Measurements from ENCODE around the gene SERPINB4.
"Not testable (repeated sequence)": the region's sequence is repeated elsewhere in the genome, so short reads cannot be mapped to it uniquely, and the experiment has no call there.

Gene SERPINB4
- long read RNA-seq = 0 reads

GRCh38 chr18:63644142-63644541, at the start of gene SERPINB4:
SERPINB4 (minus strand) TSS chr18:63644256; CDS start chr18:63643577, 679 bp downstream.
- DNase-seq (ENCODE audit: low read depth in 1 of 2, low spot score in 1 of 2); H3K4me3 ChIP-seq (replicated peaks; ENCODE audit: insufficient read depth, low read length); H3K27me3 ChIP-seq (ENCODE audit: insufficient read depth, poor library complexity, severe bottlenecking); H3K27ac ChIP-seq (replicated peaks): not testable (repeated sequence)

- Histone ChIP-seq H3K4me3 (replicated peaks; ENCODE audit: insufficient read depth, low read length) (no peak overlapping the region), H3K27ac (replicated peaks) (peak overlapping the region; percentile 16; the same call in 1 of the 2 replicates), H3K27me3 (ENCODE audit: insufficient read depth, poor library complexity, severe bottlenecking) (peaks cover 7% of the 10 kb centered on the region)
- peak; percentile 25 to 54 for DNase-seq (ENCODE audit: low read depth in 1 of 2, low spot score in 1 of 2)
- no peak for TF ChIP-seq REST (IDR thresholded peaks at IDR 0.05; ENCODE audit: insufficient replicate concordance, low read depth)
- TF ChIP-seq SPI1 (IDR thresholded peaks at IDR 0.05; ENCODE audit: borderline replicate concordance, low read depth) = 0 out of 2 replicates have a peak, but pooled peaks have one; percentile 2
- no peak for TF ChIP-seq GABPA (IDR thresholded peaks at IDR 0.05; ENCODE audit: low read depth)
Observed at GRCh38 chr18:63689064-63689463, 45.0 kb upstream of the SERPINB4 start.

GRCh38 chr18:63686871-63687270, 42.8 kb upstream of the SERPINB4 start:
- Histone ChIP-seq H3K27ac (replicated peaks) (no peak overlapping the region), H3K4me3 (replicated peaks; ENCODE audit: insufficient read depth, low read length) (no peak overlapping the region), H3K27me3 (ENCODE audit: insufficient read depth, poor library complexity, severe bottlenecking) (peaks cover 7% of the 10 kb centered on the region)
- TF ChIP-seq REST (IDR thresholded peaks at IDR 0.05; ENCODE audit: insufficient replicate concordance, low read depth) (no peak), GABPA (IDR thresholded peaks at IDR 0.05; ENCODE audit: low read depth) (no peak), SPI1 (IDR thresholded peaks at IDR 0.05; ENCODE audit: borderline replicate concordance, low read depth) (no peak)
- no peak for DNase-seq (ENCODE audit: low read depth in 1 of 2, low spot score in 1 of 2)

- no peak for TF ChIP-seq GABPA (IDR thresholded peaks at IDR 0.05; ENCODE audit: low read depth)
- no peak for TF ChIP-seq SPI1 (IDR thresholded peaks at IDR 0.05; ENCODE audit: borderline replicate concordance, low read depth)
- TF ChIP-seq POLR2AphosphoS5 (IDR thresholded peaks at IDR 0.05; ENCODE audit: low read depth) = no peak
- TF ChIP-seq REST (IDR thresholded peaks at IDR 0.05; ENCODE audit: insufficient replicate concordance, low read depth) = no peak
- DNase-seq (ENCODE audit: low read depth in 1 of 2, low spot score in 1 of 2) = no peak
- peaks cover 7% of the 10 kb centered on the region for H3K27me3 ChIP-seq (ENCODE audit: insufficient read depth, poor library complexity, severe bottlenecking)
- H3K27ac ChIP-seq (replicated peaks) = no peak overlapping the region
- H3K4me3 ChIP-seq (replicated peaks; ENCODE audit: insufficient read depth, low read length) = no peak overlapping the region
Observed at GRCh38 chr18:63684718-63685117, 40.7 kb upstream of the SERPINB4 start.

- Histone ChIP-seq H3K4me3 (replicated peaks; ENCODE audit: insufficient read depth, low read length) (no peak overlapping the region), H3K27ac (replicated peaks) (no peak overlapping the region), H3K27me3 (ENCODE audit: insufficient read depth, poor library complexity, severe bottlenecking) (peaks cover 6% of the 10 kb centered on the region)
- TF ChIP-seq REST (IDR thresholded peaks at IDR 0.05; ENCODE audit: insufficient replicate concordance, low read depth) (no peak), POLR2AphosphoS5 (IDR thresholded peaks at IDR 0.05; ENCODE audit: low read depth) (no peak), SPI1 (IDR thresholded peaks at IDR 0.05; ENCODE audit: borderline replicate concordance, low read depth) (no peak), GABPA (IDR thresholded peaks at IDR 0.05; ENCODE audit: low read depth) (no peak), CTCF (IDR thresholded peaks at IDR 0.05; ENCODE audit: insufficient read depth, low read length) (no peak)
- DNase-seq (ENCODE audit: low read depth in 1 of 2, low spot score in 1 of 2) = no peak
Observed at GRCh38 chr18:63683890-63684289, 39.8 kb upstream of the SERPINB4 start.

Data from HL-60 (cell line).